K562 (cell line): ENCODE results near the gene RXFP1. TPM values are rescaled to one million over a fixed set of nuclear protein-coding genes. Genes with fewer than 3 reads are reported as not detected.
A peak's percentile ranks its signal among the peaks of the same experiment; 100 is the strongest.

Experiments used
- ETV6 ChIP-seq, 3 experiments: fragments of 150-350 bp in 1 of 3; sonication (generic) in 1 of 3; formaldehyde crosslinking in 1 of 3; IDR thresholded peaks; 2 replicates each; pipeline versions ENCODE4 v1.6.1 to v1.8.0; 2014 to 2022; ENCODE audit warnings: borderline replicate concordance in 2 of 3, low read depth in 2 of 3, antibody characterized with exemption in 1 of 3, low read length in 1 of 3, mild to moderate bottlenecking in 1 of 3, missing genetic modification reagents in 1 of 3
- KAT7 ChIP-seq: sonication (generic); formaldehyde crosslinking; IDR thresholded peaks from 2 replicates; pipeline ENCODE4 v1.8.0; 2022; ENCODE audit warnings: missing genetic modification reagents, mild to moderate bottlenecking, borderline replicate concordance
- KAT8 ChIP-seq: fragments of 450-650 bp; IDR thresholded peaks from 2 replicates; pipeline ENCODE4 v1.6.1; 2016; ENCODE audit warnings: low read depth, mild to moderate bottlenecking
- KDM1A ChIP-seq, 2 experiments: fragments of 450-650 bp; IDR thresholded peaks; 2 replicates each; pipeline ENCODE4 v1.6.1; 2016; ENCODE audit warnings: mild to moderate bottlenecking in 2 of 2
- MCM2 ChIP-seq: fragments of 450-650 bp; IDR thresholded peaks from 2 replicates; pipeline ENCODE4 v1.6.1; 2017; ENCODE audit warnings: low read depth, mild to moderate bottlenecking
- NCOA4 ChIP-seq: fragments of 450-650 bp; IDR thresholded peaks from 2 replicates; pipeline ENCODE4 v1.6.1; 2018; ENCODE audit warnings: mild to moderate bottlenecking; ENCODE audit not compliant: partially characterized antibody
- NEUROD1 ChIP-seq: fragments of 150-350 bp; IDR thresholded peaks from 2 replicates; pipeline ENCODE4 v1.6.1; 2014; ENCODE audit warnings: borderline replicate concordance, low read length, low read depth; ENCODE audit not compliant: partially characterized antibody
- RAD21 ChIP-seq, 2 experiments: fragments of 250-450 bp in 1 of 2; fragments of 450-650 bp in 1 of 2; sonication (Bioruptor Pico) in 1 of 2; formaldehyde crosslinking in 1 of 2; IDR thresholded peaks in 1 of 2; conservative IDR thresholded peaks in 1 of 2; 2 replicates each; pipeline versions ENCODE4 v1.4.0 to v1.8.0; 2020 to 2022; ENCODE audit warnings: mild to moderate bottlenecking in 2 of 2, moderate library complexity in 1 of 2
- RCOR1 ChIP-seq, 2 experiments: IDR thresholded peaks; 2 replicates each; pipeline ENCODE4 v1.6.1; 2012; ENCODE audit warnings: low read depth in 2 of 2, low read length in 2 of 2, borderline replicate concordance in 1 of 2, improper control_type of control experiment in 1 of 2
- SMARCE1 ChIP-seq: fragments of 450-650 bp; IDR thresholded peaks from 2 replicates; pipeline ENCODE4 v1.7.1; 2016; ENCODE audit warnings: mild to moderate bottlenecking
- TAF9B ChIP-seq: fragments of 450-650 bp; IDR thresholded peaks from 2 replicates; pipeline ENCODE4 v1.6.1; 2018; ENCODE audit warnings: mild to moderate bottlenecking; ENCODE audit not compliant: partially characterized antibody
- TBL1XR1 ChIP-seq, 2 experiments: IDR thresholded peaks; 2 replicates each; pipeline ENCODE4 v1.6.1; 2012; ENCODE audit warnings: improper control_type of control experiment in 2 of 2, low read length in 2 of 2, mild to moderate bottlenecking in 1 of 2
- TRIM28 ChIP-seq: fragments of 450-650 bp; IDR thresholded peaks from 2 replicates; pipeline ENCODE4 v1.6.1; 2017
- ZNF134 ChIP-seq: fragments of 250-450 bp; sonication (Bioruptor Pico); conservative IDR thresholded peaks from 2 replicates; pipeline ENCODE4 v1.4.0; 2020
- ZNF212 ChIP-seq: fragments of 450-650 bp; formaldehyde crosslinking; IDR thresholded peaks from 2 replicates; pipeline ENCODE4 v1.4.0; 2020; ENCODE audit warnings: mild to moderate bottlenecking
- ZNF41 ChIP-seq: fragments of 250-450 bp; sonication (Bioruptor Pico); conservative IDR thresholded peaks from 2 replicates; pipeline ENCODE4 v1.4.0; 2020; ENCODE audit warnings: mild to moderate bottlenecking
- polyA plus RNA-seq, 8 experiments: library from polyadenylated mRNA; depleted of rRNA in 4 of 8; stranded (reverse) in 5 of 8; unstranded in 3 of 8; fragments of >200 nt; fragmentation: Nextera tagmentation in 2 of 8; fragmentation: Illumina TruSeq in 1 of 8; extraction: Ambion mirVana in 2 of 8; extraction: Trizol in 1 of 8; gene quantifications; 2 replicates each; pipeline versions ENCODE4 v1.2.1 to v1.2.3, GENCODE V29; 2011 to 2014; ENCODE audit warnings: inconsistent platforms in 1 of 8, missing spikeins in 1 of 8
- total RNA-seq, 7 experiments: library from RNA; depleted of rRNA in 6 of 7; stranded (reverse); fragments of >200 nt in 6 of 7; fragmentation: Illumina TruSeq in 2 of 7; extraction: Trizol in 2 of 7; gene quantifications; 2 replicates each; pipeline versions ENCODE4 v1.2.1 to v1.2.3, GENCODE V29; 2011 to 2021; ENCODE audit warnings: low replicate concordance in 1 of 7
- TF ChIP-seq, protein P1 (sequence below): sonication (generic); formaldehyde crosslinking; IDR thresholded peaks from 2 replicates; pipeline ENCODE4 v1.5.0; 2020; ENCODE audit warnings: missing genetic modification reagents
- TF ChIP-seq, protein P2 (sequence below): fragments of 250-450 bp; sonication (Bioruptor Pico); IDR thresholded peaks from 2 replicates; pipeline ENCODE4 v1.4.0; 2020; ENCODE audit warnings: mild to moderate bottlenecking
- TF ChIP-seq, protein P3 (sequence below): fragments of 250-450 bp; sonication (Bioruptor Pico); IDR thresholded peaks from 2 replicates; pipeline ENCODE4 v1.4.0; 2020

The RXFP1 gene
- total and polyA plus RNA-seq, 9 of the 15 experiments (the other 6 are each of a cell fraction or from before 2014, with no cell fraction given), result 0.03 to 0.06 (median 0.04) TPM; not detected in 6

DNA sequence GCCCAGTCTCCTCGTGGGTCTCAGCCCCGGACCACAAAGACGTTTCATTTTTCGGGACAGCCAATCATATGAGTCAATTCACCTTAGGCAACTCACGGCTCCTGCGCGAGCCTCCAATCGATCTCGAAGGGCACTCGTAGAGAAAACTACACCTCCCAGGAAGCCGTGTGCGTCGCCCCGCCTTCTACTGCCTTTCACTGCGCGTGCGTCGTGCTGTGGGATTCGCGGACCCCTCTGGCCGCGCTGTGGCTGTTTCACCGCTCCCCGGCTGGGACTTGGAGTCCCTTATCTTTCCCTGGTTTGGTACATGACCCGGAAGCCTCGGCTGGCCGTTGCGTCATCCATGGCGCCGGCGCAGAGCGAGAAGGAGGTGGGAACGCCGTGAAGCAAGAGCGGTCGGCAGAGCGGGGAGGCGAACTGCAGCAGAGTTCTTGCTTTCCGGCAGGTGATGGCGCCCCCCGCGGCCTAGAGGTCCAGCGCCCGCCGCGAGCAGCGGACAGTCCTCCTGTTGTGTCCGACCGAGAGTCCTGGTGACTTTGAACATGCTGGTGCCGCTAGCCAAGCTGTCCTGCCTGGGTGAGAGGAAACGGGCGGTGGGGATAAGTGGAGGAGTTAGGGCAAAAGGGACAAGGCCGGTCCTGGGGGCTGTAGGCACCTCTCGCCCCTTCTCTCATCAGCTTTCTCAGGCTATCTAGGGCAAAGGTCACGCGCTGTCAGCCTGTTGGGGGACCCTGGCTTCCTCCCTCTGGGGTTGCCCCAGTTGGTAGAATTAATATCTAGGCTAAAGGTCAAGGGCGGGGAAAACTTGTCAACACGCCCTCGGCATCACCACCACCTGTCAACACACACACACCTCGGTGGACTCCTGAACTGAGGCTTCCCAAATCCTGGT lies 150.5 kb downstream of the RXFP1 start, which contains the start of gene ETFDH (continued):
- TF ChIP-seq, protein P1, sequence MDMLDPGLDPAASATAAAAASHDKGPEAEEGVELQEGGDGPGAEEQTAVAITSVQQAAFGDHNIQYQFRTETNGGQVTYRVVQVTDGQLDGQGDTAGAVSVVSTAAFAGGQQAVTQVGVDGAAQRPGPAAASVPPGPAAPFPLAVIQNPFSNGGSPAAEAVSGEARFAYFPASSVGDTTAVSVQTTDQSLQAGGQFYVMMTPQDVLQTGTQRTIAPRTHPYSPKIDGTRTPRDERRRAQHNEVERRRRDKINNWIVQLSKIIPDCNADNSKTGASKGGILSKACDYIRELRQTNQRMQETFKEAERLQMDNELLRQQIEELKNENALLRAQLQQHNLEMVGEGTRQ (CRISPR knock-in tag), result no peak
- TF ChIP-seq NEUROD1, result peak; percentile 44
- TF ChIP-seq, protein P2, sequence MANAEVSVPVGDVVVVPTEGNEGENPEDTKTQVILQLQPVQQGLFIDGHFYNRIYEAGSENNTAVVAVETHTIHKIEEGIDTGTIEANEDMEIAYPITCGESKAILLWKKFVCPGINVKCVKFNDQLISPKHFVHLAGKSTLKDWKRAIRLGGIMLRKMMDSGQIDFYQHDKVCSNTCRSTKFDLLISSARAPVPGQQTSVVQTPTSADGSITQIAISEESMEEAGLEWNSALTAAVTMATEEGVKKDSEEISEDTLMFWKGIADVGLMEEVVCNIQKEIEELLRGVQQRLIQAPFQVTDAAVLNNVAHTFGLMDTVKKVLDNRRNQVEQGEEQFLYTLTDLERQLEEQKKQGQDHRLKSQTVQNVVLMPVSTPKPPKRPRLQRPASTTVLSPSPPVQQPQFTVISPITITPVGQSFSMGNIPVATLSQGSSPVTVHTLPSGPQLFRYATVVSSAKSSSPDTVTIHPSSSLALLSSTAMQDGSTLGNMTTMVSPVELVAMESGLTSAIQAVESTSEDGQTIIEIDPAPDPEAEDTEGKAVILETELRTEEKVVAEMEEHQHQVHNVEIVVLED (CRISPR knock-in tag), result peak; percentile 79
- no peak for TF ChIP-seq NCOA4
- TF ChIP-seq MCM2, result no peak
- TF ChIP-seq RAD21 (CRISPR knock-in tag; conservative IDR thresholded peaks at IDR 0.05 in 1 of 2, IDR thresholded peaks at IDR 0.05 in 1 of 2), result peak in 1 of 2 experiments; percentile 37; a peak in 1 of 4 replicates
- TF ChIP-seq, protein P3, sequence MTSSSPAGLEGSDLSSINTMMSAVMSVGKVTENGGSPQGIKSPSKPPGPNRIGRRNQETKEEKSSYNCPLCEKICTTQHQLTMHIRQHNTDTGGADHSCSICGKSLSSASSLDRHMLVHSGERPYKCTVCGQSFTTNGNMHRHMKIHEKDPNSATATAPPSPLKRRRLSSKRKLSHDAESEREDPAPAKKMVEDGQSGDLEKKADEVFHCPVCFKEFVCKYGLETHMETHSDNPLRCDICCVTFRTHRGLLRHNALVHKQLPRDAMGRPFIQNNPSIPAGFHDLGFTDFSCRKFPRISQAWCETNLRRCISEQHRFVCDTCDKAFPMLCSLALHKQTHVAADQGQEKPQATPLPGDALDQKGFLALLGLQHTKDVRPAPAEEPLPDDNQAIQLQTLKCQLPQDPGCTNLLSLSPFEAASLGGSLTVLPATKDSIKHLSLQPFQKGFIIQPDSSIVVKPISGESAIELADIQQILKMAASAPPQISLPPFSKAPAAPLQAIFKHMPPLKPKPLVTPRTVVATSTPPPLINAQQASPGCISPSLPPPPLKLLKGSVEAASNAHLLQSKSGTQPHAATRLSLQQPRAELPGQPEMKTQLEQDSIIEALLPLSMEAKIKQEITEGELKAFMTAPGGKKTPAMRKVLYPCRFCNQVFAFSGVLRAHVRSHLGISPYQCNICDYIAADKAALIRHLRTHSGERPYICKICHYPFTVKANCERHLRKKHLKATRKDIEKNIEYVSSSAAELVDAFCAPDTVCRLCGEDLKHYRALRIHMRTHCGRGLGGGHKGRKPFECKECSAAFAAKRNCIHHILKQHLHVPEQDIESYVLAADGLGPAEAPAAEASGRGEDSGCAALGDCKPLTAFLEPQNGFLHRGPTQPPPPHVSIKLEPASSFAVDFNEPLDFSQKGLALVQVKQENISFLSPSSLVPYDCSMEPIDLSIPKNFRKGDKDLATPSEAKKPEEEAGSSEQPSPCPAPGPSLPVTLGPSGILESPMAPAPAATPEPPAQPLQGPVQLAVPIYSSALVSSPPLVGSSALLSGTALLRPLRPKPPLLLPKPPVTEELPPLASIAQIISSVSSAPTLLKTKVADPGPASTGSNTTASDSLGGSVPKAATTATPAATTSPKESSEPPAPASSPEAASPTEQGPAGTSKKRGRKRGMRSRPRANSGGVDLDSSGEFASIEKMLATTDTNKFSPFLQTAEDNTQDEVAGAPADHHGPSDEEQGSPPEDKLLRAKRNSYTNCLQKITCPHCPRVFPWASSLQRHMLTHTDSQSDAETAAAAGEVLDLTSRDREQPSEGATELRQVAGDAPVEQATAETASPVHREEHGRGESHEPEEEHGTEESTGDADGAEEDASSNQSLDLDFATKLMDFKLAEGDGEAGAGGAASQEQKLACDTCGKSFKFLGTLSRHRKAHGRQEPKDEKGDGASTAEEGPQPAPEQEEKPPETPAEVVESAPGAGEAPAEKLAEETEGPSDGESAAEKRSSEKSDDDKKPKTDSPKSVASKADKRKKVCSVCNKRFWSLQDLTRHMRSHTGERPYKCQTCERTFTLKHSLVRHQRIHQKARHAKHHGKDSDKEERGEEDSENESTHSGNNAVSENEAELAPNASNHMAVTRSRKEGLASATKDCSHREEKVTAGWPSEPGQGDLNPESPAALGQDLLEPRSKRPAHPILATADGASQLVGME (CRISPR knock-in tag), result 0 out of 2 replicates have a peak, but pooled peaks have one; percentile 7
- peak; percentile 89 for TF ChIP-seq TAF9B
- peak in 1 of 2 experiments; percentile 71; a peak in 1 of 4 replicates for TF ChIP-seq TBL1XR1 (IDR thresholded peaks at IDR 0.05; ENCODE audit: low read length in 2 of 2)
- no peak for TF ChIP-seq KDM1A (IDR thresholded peaks at IDR 0.05)
- TF ChIP-seq KAT7 (CRISPR knock-in tag), result peak; percentile 88; the same call in 1 of the 2 replicates
- TF ChIP-seq SMARCE1, result peak; percentile 25; the same call in 1 of the 2 replicates
- no peak for TF ChIP-seq KAT8
- no peak for TF ChIP-seq ZNF41
- TF ChIP-seq TRIM28, result 0 out of 2 replicates have a peak, but pooled peaks have one; percentile 20
- no peak for TF ChIP-seq ZNF212 (CRISPR knock-in tag)
- peak; percentile 50 to 73; a peak in 3 of 4 replicates for TF ChIP-seq RCOR1 (IDR thresholded peaks at IDR 0.05; ENCODE audit: borderline replicate concordance in 1 of 2, low read depth in 2 of 2, low read length in 2 of 2)
- no peak for TF ChIP-seq ZNF134 (CRISPR knock-in tag)
- TF ChIP-seq ETV6 (IDR thresholded peaks at IDR 0.05; ENCODE audit: borderline replicate concordance in 1 of 2, low read depth in 2 of 2, low read length in 1 of 2), result no peak; a peak in 1 of 4 replicates
- TF ChIP-seq ETV6 (CRISPR knock-in tag; IDR thresholded peaks at IDR 0.05; ENCODE audit: borderline replicate concordance), result no peak
